ENCODE measurements around the gene TPPP.

The TPPP gene

GRCh38 chr5:665956-666711 lies 27.0 kb downstream of the TPPP start:
- Histone ChIP-seq H3K4me1 (0 out of 2 replicates have a peak, but pooled peaks cover 11% of the 10 kb centered on the region), H3K9me3 (no peaks in the 10 kb centered on the region), H3K27me3 (no peaks in the 10 kb centered on the region), H3K4me3 (no peak overlapping the region), H3K36me3 (peaks cover 77% of the 10 kb centered on the region), H3K9ac (no peak overlapping the region), H4K20me1 (peaks cover 47% of the 10 kb centered on the region), H3K27ac (no peak overlapping the region), H3K4me2 (no peak overlapping the region)
- TF ChIP-seq Cebpa-rat (IDR thresholded peaks at IDR 0.05) = no peak

- Histone ChIP-seq H3K27me3 (no peaks in the 10 kb centered on the region), H3K4me1 (0 out of 2 replicates have a peak, but pooled peaks cover 11% of the 10 kb centered on the region), H3K36me3 (peaks cover 83% of the 10 kb centered on the region), H4K20me1 (peaks cover 42% of the 10 kb centered on the region), H3K27ac (no peak overlapping the region), H3K9ac (no peak overlapping the region), H3K9me3 (no peaks in the 10 kb centered on the region), H3K4me3 (no peak overlapping the region), H3K4me2 (no peak overlapping the region)
- TF ChIP-seq Cebpa-rat (IDR thresholded peaks at IDR 0.05) = no peak
Measured at GRCh38 chr5:665541-665955, 27.6 kb downstream of the TPPP start.

DNA sequence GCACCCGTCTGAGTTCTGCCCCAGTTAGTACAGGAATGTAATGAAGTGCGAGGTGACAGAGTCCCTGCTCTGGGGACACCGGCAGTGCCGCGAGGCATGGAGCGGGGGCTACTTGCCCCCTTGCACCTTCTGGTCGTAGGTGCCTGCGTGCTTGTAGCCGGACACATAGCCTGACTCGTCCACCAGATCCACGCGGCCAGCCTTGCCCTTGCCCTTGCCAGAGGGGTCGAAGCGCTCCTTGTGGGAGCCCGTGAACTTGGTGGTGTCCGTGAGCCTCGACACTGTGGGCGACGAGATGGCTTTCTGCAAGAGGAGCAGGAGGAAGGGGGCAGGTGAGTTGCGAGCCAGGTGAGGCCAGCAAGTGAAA lies 28.2 kb downstream of the TPPP start:
- Histone ChIP-seq H4K20me1 (peaks cover 36% of the 10 kb centered on the region), H3K4me1 (peaks cover 16% of the 10 kb centered on the region; the same call in 1 of the 2 replicates), H3K9ac (no peak overlapping the region), H3K4me3 (no peak overlapping the region), H3K27ac (no peak overlapping the region), H3K36me3 (peaks cover 88% of the 10 kb centered on the region), H3K27me3 (no peaks in the 10 kb centered on the region), H3K4me2 (no peak overlapping the region), H3K9me3 (no peaks in the 10 kb centered on the region)
- no peak for TF ChIP-seq Cebpa-rat (IDR thresholded peaks at IDR 0.05)

DNA sequence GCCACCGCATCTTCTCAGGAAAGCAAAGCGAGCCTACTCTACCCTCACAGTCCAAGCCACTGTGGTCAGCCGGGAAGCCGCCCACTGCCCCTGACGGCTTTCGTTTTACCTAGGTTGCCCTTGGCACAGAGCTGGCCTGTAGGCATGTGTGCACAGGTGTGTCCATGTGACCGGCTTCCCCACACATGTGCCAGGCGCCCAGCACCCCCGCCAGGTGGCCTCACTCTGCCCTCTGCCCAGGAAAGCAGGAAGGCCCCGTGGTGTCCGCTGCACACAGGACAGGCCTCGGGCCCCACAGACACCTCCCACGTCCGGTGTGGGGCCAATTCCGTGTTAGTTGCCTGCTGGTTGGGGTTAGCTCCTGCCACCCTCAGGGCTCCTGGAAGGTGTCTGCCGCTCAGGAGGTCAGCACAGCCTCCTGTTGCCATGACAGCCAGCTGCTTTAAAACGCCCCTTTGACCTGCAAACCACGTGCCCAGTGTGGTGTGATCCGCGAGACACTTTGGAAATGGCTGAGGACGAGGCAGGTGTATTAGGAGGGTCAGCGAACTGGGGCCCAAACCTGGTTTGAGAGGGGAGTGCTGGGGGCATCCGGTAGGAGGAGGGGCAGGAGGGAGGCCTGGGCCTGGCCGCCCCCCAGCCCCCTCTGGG lies 28.7 kb downstream of the TPPP start:
- TF ChIP-seq Cebpa-rat (IDR thresholded peaks at IDR 0.05) = no peak
- Histone ChIP-seq H3K9ac (no peak overlapping the region), H3K36me3 (peaks cover 93% of the 10 kb centered on the region), H4K20me1 (peaks cover 31% of the 10 kb centered on the region), H3K27me3 (no peaks in the 10 kb centered on the region), H3K4me2 (no peak overlapping the region), H3K9me3 (no peaks in the 10 kb centered on the region), H3K4me1 (peaks cover 21% of the 10 kb centered on the region), H3K4me3 (no peak overlapping the region), H3K27ac (no peak overlapping the region)

DNA sequence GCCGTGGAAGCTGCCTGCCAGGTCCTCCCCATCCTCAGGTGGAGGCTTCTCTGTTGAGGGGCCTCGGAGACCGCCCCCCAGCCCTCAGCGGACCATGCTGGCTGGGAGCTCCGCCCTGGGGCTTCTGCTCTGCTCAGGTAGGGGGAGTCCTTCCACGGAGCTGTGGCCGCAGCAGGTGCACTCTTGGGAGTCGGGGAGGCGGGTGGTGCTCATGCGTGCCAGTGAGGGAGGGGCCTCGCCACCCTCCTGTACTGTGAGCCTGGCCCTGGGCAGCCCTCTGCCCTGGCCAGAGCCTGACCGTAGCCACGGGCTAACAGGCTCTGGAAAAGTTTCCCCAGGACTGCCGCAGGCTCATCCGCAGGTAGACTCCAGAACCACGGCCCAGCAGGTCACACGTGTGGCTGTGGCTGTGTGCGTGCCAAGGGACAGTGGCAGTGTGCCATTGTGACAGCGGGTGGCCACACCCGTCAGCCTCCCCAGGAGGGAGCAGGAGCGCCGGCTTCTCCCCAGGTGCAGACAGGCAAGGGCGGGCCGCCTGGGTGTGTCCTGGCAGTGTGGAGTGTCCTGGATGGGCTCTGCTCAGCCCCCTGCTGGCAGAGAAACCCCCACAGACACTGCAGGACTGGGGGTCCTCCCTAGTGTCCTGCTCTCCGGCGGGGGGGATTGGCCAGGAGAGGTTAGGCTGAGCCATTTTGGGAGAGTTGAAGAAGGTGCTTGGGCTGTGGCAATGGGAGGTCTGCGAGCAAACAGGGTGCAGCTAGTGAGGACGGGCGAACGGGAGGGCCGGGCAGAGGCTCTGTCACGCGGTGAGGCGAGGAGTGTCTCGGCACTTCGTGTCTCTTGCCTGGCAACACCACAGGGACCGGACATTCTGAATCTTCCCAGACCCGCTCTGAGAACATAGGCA lies 29.5 kb downstream of the TPPP start:
- no peak for TF ChIP-seq Cebpa-rat (IDR thresholded peaks at IDR 0.05)
- Histone ChIP-seq H3K9ac (no peak overlapping the region), H3K4me3 (no peak overlapping the region), H3K4me1 (peaks cover 27% of the 10 kb centered on the region), H3K4me2 (no peak overlapping the region), H3K36me3 (peaks cover 93% of the 10 kb centered on the region), H3K9me3 (no peaks in the 10 kb centered on the region), H3K27me3 (no peaks in the 10 kb centered on the region), H4K20me1 (peaks cover 23% of the 10 kb centered on the region; the same call in 1 of the 2 replicates), H3K27ac (no peak overlapping the region)

- Histone ChIP-seq H3K9me3 (peaks cover 3% of the 10 kb centered on the region; the same call in 1 of the 2 replicates), H3K4me2 (no peak overlapping the region), H3K4me1 (peaks cover 27% of the 10 kb centered on the region), H3K4me3 (no peak overlapping the region), H3K27me3 (no peaks in the 10 kb centered on the region), H4K20me1 (peaks cover 17% of the 10 kb centered on the region; the same call in 1 of the 2 replicates), H3K36me3 (peaks cover 90% of the 10 kb centered on the region), H3K27ac (no peak overlapping the region), H3K9ac (no peak overlapping the region)
- TF ChIP-seq Cebpa-rat (IDR thresholded peaks at IDR 0.05) = no peak
Measured at GRCh38 chr5:662751-663435, 30.3 kb downstream of the TPPP start.

GRCh38 chr5:661891-662750 lies 31.0 kb downstream of the TPPP start:
- Histone ChIP-seq H3K27me3 (no peaks in the 10 kb centered on the region), H4K20me1 (peaks cover 17% of the 10 kb centered on the region; the same call in 1 of the 2 replicates), H3K9me3 (peaks cover 8% of the 10 kb centered on the region; the same call in 1 of the 2 replicates), H3K27ac (no peak overlapping the region), H3K36me3 (peaks cover 90% of the 10 kb centered on the region), H3K4me3 (no peak overlapping the region), H3K4me2 (no peak overlapping the region), H3K4me1 (peaks cover 27% of the 10 kb centered on the region), H3K9ac (no peak overlapping the region)
- TF ChIP-seq Cebpa-rat (IDR thresholded peaks at IDR 0.05) = no peak

GRCh38 chr5:660491-661030 lies 32.6 kb downstream of the TPPP start:
- no peak overlapping the region for H3K4me2 ChIP-seq
- H3K36me3 ChIP-seq = peaks cover 91% of the 10 kb centered on the region
- no peak overlapping the region; the same call in 1 of the 2 replicates for H3K9ac ChIP-seq
- no peak overlapping the region for H3K27ac ChIP-seq
- no peak for TF ChIP-seq Cebpa-rat (IDR thresholded peaks at IDR 0.05)
- H3K4me3 ChIP-seq = no peak overlapping the region
- H4K20me1 ChIP-seq = peaks cover 8% of the 10 kb centered on the region; the same call in 1 of the 2 replicates
- peaks cover 16% of the 10 kb centered on the region for H3K4me1 ChIP-seq
- peaks cover 8% of the 10 kb centered on the region; the same call in 1 of the 2 replicates for H3K9me3 ChIP-seq
- H3K27me3 ChIP-seq = no peaks in the 10 kb centered on the region
